GM13977 (cell line): ENCODE results near the gene TTC23L.

Experiments used
- DNase-seq: peaks from one replicate; pipeline ENCODE4 v3.0.0; 2012; ENCODE audit warnings: low spot score
- CTCF ChIP-seq: IDR thresholded peaks from 2 replicates; pipeline ENCODE4 v1.5.1; 2012; ENCODE audit warnings: mild to moderate bottlenecking, control low read depth; ENCODE audit not compliant: insufficient read depth; ENCODE audit errors: extremely low read depth, missing control alignments
- in situ Hi-C: fragments of 300-500 bp; cut with MboI; formaldehyde crosslinking; loops from one replicate; pipeline ENCODE4 v1.12.0; 2022; ENCODE audit warnings: low sequenced_read_pairs, low pct_unique_long_range_greater_than_20kb, mixed read lengths, inconsistent platforms; ENCODE audit not compliant: unreplicated experiment

The TTC23L gene

GRCh38 chr5:34844106-34844505 is 5.1 kb downstream of the TTC23L start:
- no peak for TF ChIP-seq CTCF
- in situ Hi-C loops = no loop called here
- no peak for DNase-seq

GRCh38 chr5:34844999-34845398 is 6.0 kb downstream of the TTC23L start:
- no peak for TF ChIP-seq CTCF
- in situ Hi-C loops = no loop called here
- DNase-seq = no peak

GRCh38 chr5:34847056-34847455 is 8.1 kb downstream of the TTC23L start:
- in situ Hi-C loops = no loop called here
- DNase-seq = no peak
- TF ChIP-seq CTCF = no peak

- no peak for DNase-seq
- in situ Hi-C loops = no loop called here
- TF ChIP-seq CTCF = no peak
Measured at GRCh38 chr5:34847552-34847951, 8.6 kb downstream of the TTC23L start.

- in situ Hi-C loops = no loop called here
Measured at GRCh38 chr5:34848230-34848629, 9.3 kb downstream of the TTC23L start.

GRCh38 chr5:34849253-34849652 is 10.3 kb downstream of the TTC23L start:
- in situ Hi-C loops = no loop called here
- TF ChIP-seq CTCF = no peak
- no peak for DNase-seq

More at GRCh38 chr5:34848230-34848629, 9.3 kb downstream of the TTC23L start:
- no peak for DNase-seq
- no peak for TF ChIP-seq CTCF
